22Rv1 (cell line): Measurements from ENCODE around the gene LRMDA.

Source experiments
- H3K27ac ChIP-seq: fragments of 450-650 bp; 2 replicates; pipeline ENCODE4 v1.5.1; 2017
- ZFX ChIP-seq: fragments of 450-650 bp; IDR thresholded peaks from 2 replicates; pipeline ENCODE4 v1.6.1; 2017; ENCODE audit warnings: antibody characterized with exemption, borderline replicate concordance
- TF ChIP-seq, protein P1 (sequence below): fragments of 450-650 bp; IDR thresholded peaks from 2 replicates; pipeline ENCODE4 v1.5.1; 2017; ENCODE audit warnings: mild to moderate bottlenecking

LRMDA gene

DNA sequence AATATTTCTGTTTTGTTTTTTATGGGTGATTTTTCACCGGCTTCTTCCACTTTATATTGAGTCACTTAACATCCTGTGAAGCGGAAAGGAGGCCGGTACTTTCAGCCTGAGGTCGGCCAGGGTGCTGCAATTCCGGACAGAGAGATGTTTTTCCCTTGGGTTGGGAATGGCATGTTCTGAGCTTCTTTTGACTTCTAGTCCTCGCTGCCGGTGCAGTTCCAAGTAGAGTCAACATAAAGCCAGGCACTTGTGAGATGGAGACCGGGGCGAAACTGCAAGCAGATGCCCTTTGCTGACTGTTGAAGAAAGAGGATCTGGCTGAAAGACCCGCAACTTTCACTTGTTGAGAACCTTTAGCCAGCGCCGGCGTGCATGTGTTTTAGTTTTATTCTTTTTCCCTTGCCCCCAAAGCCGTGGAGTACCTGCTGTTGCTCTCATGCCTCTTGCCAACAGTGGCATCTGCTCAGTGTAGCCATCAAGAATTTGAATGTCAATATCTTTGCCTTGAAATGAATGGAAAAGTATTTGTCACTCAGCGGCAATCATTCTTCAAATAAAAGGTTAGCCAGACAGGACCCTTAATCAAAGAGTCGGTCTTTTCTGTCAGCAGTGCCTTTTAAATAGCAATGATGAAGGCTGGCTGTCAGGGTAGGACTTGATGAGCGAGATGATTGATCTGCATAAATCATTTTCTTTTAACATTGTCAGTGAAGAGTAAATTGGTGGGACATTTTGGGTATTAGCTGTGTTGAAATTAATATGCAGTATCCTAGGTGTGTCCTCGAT lies 351.2 kb downstream of the LRMDA start:
- H3K27ac ChIP-seq, result no peak overlapping the region
- no peak for TF ChIP-seq ZFX
- TF ChIP-seq, protein P1, sequence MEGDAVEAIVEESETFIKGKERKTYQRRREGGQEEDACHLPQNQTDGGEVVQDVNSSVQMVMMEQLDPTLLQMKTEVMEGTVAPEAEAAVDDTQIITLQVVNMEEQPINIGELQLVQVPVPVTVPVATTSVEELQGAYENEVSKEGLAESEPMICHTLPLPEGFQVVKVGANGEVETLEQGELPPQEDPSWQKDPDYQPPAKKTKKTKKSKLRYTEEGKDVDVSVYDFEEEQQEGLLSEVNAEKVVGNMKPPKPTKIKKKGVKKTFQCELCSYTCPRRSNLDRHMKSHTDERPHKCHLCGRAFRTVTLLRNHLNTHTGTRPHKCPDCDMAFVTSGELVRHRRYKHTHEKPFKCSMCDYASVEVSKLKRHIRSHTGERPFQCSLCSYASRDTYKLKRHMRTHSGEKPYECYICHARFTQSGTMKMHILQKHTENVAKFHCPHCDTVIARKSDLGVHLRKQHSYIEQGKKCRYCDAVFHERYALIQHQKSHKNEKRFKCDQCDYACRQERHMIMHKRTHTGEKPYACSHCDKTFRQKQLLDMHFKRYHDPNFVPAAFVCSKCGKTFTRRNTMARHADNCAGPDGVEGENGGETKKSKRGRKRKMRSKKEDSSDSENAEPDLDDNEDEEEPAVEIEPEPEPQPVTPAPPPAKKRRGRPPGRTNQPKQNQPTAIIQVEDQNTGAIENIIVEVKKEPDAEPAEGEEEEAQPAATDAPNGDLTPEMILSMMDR, result no peak

DNA sequence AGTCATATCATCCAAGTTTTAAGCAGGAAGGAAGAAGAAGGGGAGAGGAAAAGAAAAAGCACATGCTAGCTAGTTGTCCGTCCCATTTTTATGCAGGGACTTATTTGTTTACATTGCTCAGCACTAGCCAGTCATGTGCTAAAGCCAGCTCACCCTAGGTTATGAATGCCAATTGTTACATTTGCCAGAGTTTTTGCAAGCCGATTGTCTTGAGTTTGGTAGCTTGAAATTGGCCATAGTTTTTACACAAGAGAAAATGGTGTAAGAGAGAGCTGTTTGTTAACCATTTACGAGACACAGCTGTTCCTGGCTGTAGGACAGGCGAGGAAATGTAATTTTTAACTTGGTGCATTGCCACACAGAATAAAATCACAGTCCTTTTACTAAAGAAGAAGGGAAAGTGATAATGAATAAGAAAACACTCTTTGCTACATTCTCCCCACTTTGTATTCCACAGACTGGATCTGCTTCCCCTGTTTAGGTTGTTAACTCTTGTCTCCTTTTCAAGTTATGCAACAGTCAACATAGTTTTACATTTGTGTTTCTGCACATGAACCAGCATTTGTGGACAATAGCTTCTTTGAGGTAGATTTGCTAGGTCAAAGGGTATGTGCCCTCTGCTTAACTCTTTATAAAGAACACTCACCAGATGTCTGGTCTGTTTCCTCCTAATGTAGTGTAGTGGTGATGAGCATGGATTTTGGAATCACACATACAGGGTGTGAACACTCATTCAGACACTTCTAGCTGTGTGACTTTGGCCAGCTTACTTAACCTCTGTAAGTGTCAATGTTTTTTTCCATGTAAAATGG lies 357.2 kb downstream of the LRMDA start:
- H3K27ac ChIP-seq, result no peak overlapping the region
- TF ChIP-seq, protein P1, result no peak
- TF ChIP-seq ZFX, result no peak

DNA sequence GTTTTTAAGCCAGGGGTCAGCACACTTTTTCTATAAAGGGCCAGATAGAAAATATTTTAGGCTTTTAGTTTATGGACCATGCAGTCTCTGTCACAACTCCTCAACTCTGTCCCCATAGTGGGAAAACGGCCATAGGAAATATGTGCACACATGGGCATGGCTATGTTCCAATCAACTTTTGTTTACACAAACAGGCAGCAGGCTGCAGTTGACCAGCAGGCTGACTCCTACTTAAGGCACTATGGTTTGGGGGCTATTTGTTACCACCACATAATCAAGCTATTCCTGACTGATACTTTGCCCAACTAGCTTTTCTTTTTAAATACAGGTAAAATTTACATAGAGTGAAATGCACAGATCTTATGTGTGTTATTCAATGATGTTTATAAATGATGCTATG lies 362.4 kb downstream of the LRMDA start:
- TF ChIP-seq, protein P1, result no peak
- H3K27ac ChIP-seq, result no peak overlapping the region

DNA sequence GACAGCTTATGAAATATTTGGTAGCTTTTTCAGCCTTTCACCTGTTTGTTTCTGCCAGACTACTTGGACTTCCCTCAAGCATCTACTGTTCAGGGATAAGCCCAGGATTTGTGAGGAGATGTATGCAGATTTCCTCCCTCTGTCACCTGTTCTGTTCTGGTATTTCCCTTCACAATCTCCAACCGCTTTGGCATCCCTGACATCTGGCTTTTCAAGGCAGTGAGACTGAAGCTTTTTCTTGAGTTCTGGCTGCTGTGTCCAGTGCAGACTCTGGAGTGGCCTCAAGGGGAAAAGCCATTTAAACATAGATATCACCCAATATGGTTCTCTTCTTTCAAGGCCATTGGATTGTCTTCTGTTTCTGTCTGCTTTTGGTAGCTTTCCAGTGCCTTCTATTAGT lies 369.7 kb downstream of the LRMDA start:
- H3K27ac ChIP-seq, result no peak overlapping the region
- TF ChIP-seq ZFX, result no peak
- TF ChIP-seq, protein P1, result no peak

DNA sequence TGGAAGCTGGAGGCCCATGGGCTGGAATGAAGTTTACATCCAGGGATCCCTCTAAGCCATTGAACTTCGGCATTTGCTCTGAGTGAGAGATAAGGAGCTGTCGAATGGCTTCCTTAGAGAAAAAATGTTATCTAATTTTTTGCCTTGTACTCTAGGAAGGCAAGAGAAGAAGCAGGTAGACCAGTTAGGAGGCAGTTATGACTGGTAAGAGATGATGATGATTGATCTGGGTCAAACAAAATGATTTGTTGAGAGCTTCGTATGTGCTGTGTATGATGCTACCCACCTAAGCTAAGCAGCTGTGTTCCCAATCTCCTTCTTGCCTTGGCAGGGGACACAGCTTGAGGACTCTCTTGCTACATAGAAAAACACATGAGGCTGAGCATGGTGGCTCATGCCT lies 370.2 kb downstream of the LRMDA start:
- peak overlapping the region; percentile 10; the same call in 1 of the 2 replicates for H3K27ac ChIP-seq
- TF ChIP-seq, protein P1, result no peak
- no peak for TF ChIP-seq ZFX

DNA sequence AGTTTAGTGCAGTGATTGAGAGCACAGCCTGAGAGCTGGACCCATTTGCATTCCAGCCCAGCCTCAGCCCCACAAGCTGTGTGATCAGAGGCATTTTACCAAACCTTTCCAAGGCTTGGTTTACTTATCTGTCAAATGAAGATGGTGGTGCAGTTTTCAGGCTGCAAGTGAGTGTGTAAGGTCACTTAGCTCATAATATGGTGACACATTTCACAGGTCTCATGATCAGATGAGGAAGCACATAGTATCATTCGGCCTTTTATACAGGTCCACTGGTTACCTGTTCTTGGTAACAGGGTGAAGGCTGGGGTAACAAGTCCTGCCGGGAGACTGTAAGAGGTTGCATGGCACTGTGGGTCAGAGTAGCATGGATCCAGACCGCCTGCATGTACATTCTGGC lies 371.7 kb downstream of the LRMDA start:
- no peak overlapping the region for H3K27ac ChIP-seq
- TF ChIP-seq ZFX, result no peak
- TF ChIP-seq, protein P1, result no peak
